H9 (cell line): ENCODE results near the gene ZNF775. TPM values are rescaled to one million over a fixed set of nuclear protein-coding genes. Genes with fewer than 3 reads are reported as not detected.

Experiments
- DNase-seq: peaks from one replicate; pipeline ENCODE4 v3.0.0-alpha.2; 2017
- H2AFZ ChIP-seq: one replicate; pipeline ENCODE4 v1.6.1; 2013; ENCODE audit warnings: mild to moderate bottlenecking, low read length, control low read depth, moderate library complexity
- H2AK5ac ChIP-seq: 2 replicates; pipeline ENCODE4 v1.6.1; 2013; ENCODE audit warnings: low read length, control low read depth, mixed read lengths; ENCODE audit not compliant: insufficient read length
- H2BK120ac ChIP-seq: one replicate; pipeline ENCODE4 v1.6.1; 2013; ENCODE audit warnings: low read depth, mild to moderate bottlenecking, low read length, control low read depth, inconsistent platforms; ENCODE audit not compliant: poor library complexity, severe bottlenecking
- H2BK12ac ChIP-seq: 2 replicates; pipeline ENCODE4 v1.6.1; 2013; ENCODE audit warnings: low read length, control low read depth, mixed read lengths, low read depth; ENCODE audit not compliant: insufficient read length
- H2BK15ac ChIP-seq: 2 replicates; pipeline ENCODE4 v1.6.1; 2013; ENCODE audit warnings: low read depth, low read length, control low read depth
- H2BK20ac ChIP-seq: one replicate; pipeline ENCODE4 v1.6.1; 2013; ENCODE audit warnings: low read depth, mild to moderate bottlenecking, low read length, control low read depth, inconsistent platforms; ENCODE audit not compliant: poor library complexity, severe bottlenecking
- H2BK5ac ChIP-seq: 2 replicates; pipeline ENCODE4 v1.6.1; 2013; ENCODE audit warnings: low read length, control low read depth, mixed read lengths; ENCODE audit not compliant: insufficient read length
- H3K14ac ChIP-seq: 2 replicates; pipeline ENCODE4 v1.6.1; 2013; ENCODE audit warnings: low read length, control low read depth; ENCODE audit not compliant: insufficient read depth
- H3K18ac ChIP-seq: 2 replicates; pipeline ENCODE4 v1.6.1; 2013; ENCODE audit warnings: low read depth, mild to moderate bottlenecking, mixed read lengths, low read length, control low read depth; ENCODE audit not compliant: insufficient read length
- H3K23ac ChIP-seq: 2 replicates; pipeline ENCODE4 v1.6.1; 2013; ENCODE audit warnings: low read length, control low read depth, mixed read lengths, low read depth; ENCODE audit not compliant: insufficient read length
- H3K23me2 ChIP-seq: 2 replicates; pipeline ENCODE4 v1.6.1; 2013; ENCODE audit warnings: low read depth, mild to moderate bottlenecking, mixed read lengths, low read length, control low read depth; ENCODE audit not compliant: insufficient read length, poor library complexity, severe bottlenecking
- H3K27ac ChIP-seq: 2 replicates; pipeline ENCODE4 v1.5.1; 2013; ENCODE audit warnings: low read length, control low read depth, mixed read lengths, low read depth; ENCODE audit not compliant: insufficient read length
- H3K27me3 ChIP-seq: 2 replicates; pipeline ENCODE4 v1.6.1; 2013; ENCODE audit warnings: low read length, control low read depth, inconsistent platforms; ENCODE audit not compliant: insufficient read depth
- H3K4ac ChIP-seq: 2 replicates; pipeline ENCODE4 v1.6.1; 2013; ENCODE audit warnings: low read depth, mild to moderate bottlenecking, control low read depth, inconsistent platforms, low read length, moderate library complexity
- H3K4me1 ChIP-seq: 2 replicates; pipeline ENCODE4 v1.6.1; 2013; ENCODE audit warnings: low read length, control low read depth, inconsistent platforms; ENCODE audit not compliant: insufficient read depth
- H3K4me2 ChIP-seq: 2 replicates; pipeline ENCODE4 v1.6.1; 2013; ENCODE audit warnings: low read length, control low read depth, mixed read lengths; ENCODE audit not compliant: insufficient read length, insufficient read depth
- H3K56ac ChIP-seq: 2 replicates; pipeline ENCODE4 v1.6.1; 2013; ENCODE audit warnings: low read depth, mild to moderate bottlenecking, mixed read lengths, low read length, control low read depth; ENCODE audit not compliant: insufficient read length
- H3K79me1 ChIP-seq: 2 replicates; pipeline ENCODE4 v1.6.1; 2013; ENCODE audit warnings: low read depth, mild to moderate bottlenecking, moderate library complexity, low read length, control low read depth, inconsistent platforms; ENCODE audit not compliant: insufficient read depth, poor library complexity, severe bottlenecking
- H3K79me2 ChIP-seq: 2 replicates; pipeline ENCODE4 v1.6.1; 2013; ENCODE audit warnings: low read length, control low read depth, inconsistent platforms; ENCODE audit not compliant: insufficient read depth
- H3K9ac ChIP-seq: 2 replicates; pipeline ENCODE4 v1.6.1; 2013; ENCODE audit warnings: low read length, control low read depth, mixed read lengths; ENCODE audit not compliant: insufficient read length; ENCODE audit errors: extremely low read depth
- H3K9me3 ChIP-seq: one replicate; pipeline ENCODE4 v1.6.1; 2013; ENCODE audit warnings: low read depth, low read length, inconsistent platforms; ENCODE audit not compliant: control insufficient read depth
- H3T11ph ChIP-seq: one replicate; pipeline ENCODE4 v1.6.1; 2013; ENCODE audit warnings: mild to moderate bottlenecking, low read length, control low read depth, inconsistent platforms
- H4K20me1 ChIP-seq: one replicate; pipeline ENCODE4 v1.6.1; 2013; ENCODE audit not compliant: control insufficient read depth, insufficient read length, insufficient read depth
- H4K5ac ChIP-seq: 2 replicates; pipeline ENCODE4 v1.6.1; 2013; ENCODE audit warnings: low read depth, mild to moderate bottlenecking, mixed read lengths, low read length, control low read depth; ENCODE audit not compliant: insufficient read length
- H4K8ac ChIP-seq: replicated peaks from 2 replicates; pipeline ENCODE4 v1.6.1; 2013; ENCODE audit warnings: low read length, control low read depth, mixed read lengths, low read depth; ENCODE audit not compliant: insufficient read length
- H4K91ac ChIP-seq: 2 replicates; pipeline ENCODE4 v1.6.1; 2013; ENCODE audit warnings: low read depth, mild to moderate bottlenecking, moderate library complexity, mixed read lengths, low read length, control low read depth; ENCODE audit not compliant: insufficient read length
- H3K27ac Mint-ChIP-seq, 3 experiments: 2 replicates in 2 of 3; 3 replicates in 1 of 3; pipeline ENCODE4 v1.8.0; 2020 to 2021; ENCODE audit warnings: mixed read lengths in 3 of 3, mild to moderate bottlenecking in 1 of 3, moderate library complexity in 1 of 3
- H3K27me3 Mint-ChIP-seq: 2 replicates; pipeline ENCODE4 v1.8.0; 2021; ENCODE audit warnings: low read depth, mild to moderate bottlenecking, moderate library complexity, mixed read lengths
- H3K36me3 Mint-ChIP-seq, 3 experiments: 2 replicates in 2 of 3; 3 replicates in 1 of 3; pipeline ENCODE4 v1.8.0; 2020 to 2021; ENCODE audit warnings: low read depth in 3 of 3, mixed read lengths in 3 of 3; ENCODE audit not compliant: insufficient read depth in 1 of 3
- H3K4me1 Mint-ChIP-seq, 2 experiments: 2 replicates each; pipeline ENCODE4 v1.8.0; 2020; ENCODE audit warnings: mixed read lengths in 2 of 2
- H3K4me3 Mint-ChIP-seq, 2 experiments: 2 replicates in 1 of 2; 3 replicates in 1 of 2; pipeline ENCODE4 v1.8.0; 2020 to 2021; ENCODE audit warnings: mild to moderate bottlenecking in 2 of 2, mixed read lengths in 2 of 2, moderate library complexity in 1 of 2
- H3K9me3 Mint-ChIP-seq, 2 experiments: 2 replicates in 1 of 2; 3 replicates in 1 of 2; pipeline ENCODE4 v1.8.0; 2020; ENCODE audit warnings: mild to moderate bottlenecking in 2 of 2, mixed read lengths in 2 of 2, moderate library complexity in 1 of 2
- WGBS: extraction: QIAGEN DNeasy Blood & Tissue Kit; methylation state at CpG from one replicate; pipeline ENCODE4 v1.1.7; 2013; ENCODE audit warnings: missing lambda C conversion rate, low lambda C conversion rate, mixed read lengths; ENCODE audit not compliant: insufficient read length; ENCODE audit errors: extremely low coverage; 5-methylcytosine and 5-hydroxymethylcytosine counted together
- total RNA-seq: library from RNA; stranded (reverse); gene quantifications from 2 replicates; pipeline ENCODE4 v1.2.1, GENCODE V29; 2021
- TF ChIP-seq, protein P1 (sequence below): fragments of 200-600 bp; sonication (generic); conservative IDR thresholded peaks from 3 replicates; pipeline ENCODE4 v1.8.0; 2021; ENCODE audit warnings: antibody characterized with exemption, mild to moderate bottlenecking

ZNF775 gene
- total RNA-seq, 1 experiment from 2014 or later = 10.5 TPM

DNA sequence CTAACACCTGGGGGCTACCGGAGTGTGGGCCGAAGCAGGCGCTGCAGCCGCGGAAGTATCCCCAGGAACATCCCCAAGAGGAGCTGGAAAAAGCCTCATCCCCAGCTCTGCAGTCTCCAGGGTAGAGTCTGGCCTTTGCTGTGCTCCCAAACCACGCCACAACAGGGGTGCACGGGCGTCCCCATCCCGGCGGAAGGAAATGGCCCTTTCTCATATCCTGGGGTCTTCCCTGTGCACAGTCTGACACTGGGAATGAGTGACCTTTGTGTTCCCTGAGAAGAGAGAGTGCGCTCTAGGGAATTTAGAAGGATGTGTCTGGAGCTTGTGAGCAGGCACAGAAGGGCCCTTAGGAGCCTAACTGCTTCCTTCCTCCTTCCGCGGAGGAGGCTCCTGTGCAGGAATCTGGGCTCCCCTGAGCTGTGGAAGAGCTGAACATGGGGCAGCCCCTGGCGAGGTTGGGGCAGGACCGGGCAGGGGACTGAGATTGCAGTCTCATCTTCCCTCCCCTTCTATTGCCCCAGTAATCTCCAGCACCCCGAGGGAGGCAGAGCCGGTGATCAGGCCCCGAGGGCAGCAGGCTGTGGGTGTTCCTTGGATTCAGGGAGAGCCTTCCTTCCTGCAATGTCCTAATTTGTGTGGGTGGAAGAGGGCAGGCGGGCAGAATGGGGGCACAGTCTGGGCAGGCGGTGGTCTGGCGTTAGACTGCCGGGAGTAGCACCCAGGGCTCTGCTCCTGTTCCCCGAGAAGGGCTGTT lies 9.2 kb upstream of the ZNF775 start:
- peaks cover 3% of the 10 kb centered on the region; the same call in 1 of the 2 replicates for H3K4me1 ChIP-seq
- H3K23ac ChIP-seq = no peak overlapping the region
- H3K4ac ChIP-seq = no peak overlapping the region
- WGBS = no CpG with 5 or more reads among the region's 23 CpGs
- no peak overlapping the region for H3T11ph ChIP-seq
- H2AK5ac ChIP-seq = no peak overlapping the region
- H4K8ac ChIP-seq = no peak overlapping the region
- DNase-seq = no peak
- no peak overlapping the region for H3K27ac ChIP-seq
- H4K5ac ChIP-seq = no peak overlapping the region
- peaks cover 16% of the 10 kb centered on the region for H3K23me2 ChIP-seq
- TF ChIP-seq, protein P1, sequence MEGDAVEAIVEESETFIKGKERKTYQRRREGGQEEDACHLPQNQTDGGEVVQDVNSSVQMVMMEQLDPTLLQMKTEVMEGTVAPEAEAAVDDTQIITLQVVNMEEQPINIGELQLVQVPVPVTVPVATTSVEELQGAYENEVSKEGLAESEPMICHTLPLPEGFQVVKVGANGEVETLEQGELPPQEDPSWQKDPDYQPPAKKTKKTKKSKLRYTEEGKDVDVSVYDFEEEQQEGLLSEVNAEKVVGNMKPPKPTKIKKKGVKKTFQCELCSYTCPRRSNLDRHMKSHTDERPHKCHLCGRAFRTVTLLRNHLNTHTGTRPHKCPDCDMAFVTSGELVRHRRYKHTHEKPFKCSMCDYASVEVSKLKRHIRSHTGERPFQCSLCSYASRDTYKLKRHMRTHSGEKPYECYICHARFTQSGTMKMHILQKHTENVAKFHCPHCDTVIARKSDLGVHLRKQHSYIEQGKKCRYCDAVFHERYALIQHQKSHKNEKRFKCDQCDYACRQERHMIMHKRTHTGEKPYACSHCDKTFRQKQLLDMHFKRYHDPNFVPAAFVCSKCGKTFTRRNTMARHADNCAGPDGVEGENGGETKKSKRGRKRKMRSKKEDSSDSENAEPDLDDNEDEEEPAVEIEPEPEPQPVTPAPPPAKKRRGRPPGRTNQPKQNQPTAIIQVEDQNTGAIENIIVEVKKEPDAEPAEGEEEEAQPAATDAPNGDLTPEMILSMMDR = no peak
- H3K79me1 ChIP-seq = peaks cover 7% of the 10 kb centered on the region
- Mint-ChIP-seq H3K27me3 (no peaks in the 10 kb centered on the region; the same call in none of the 2 replicates), H3K9me3 (no peaks in the 10 kb centered on the region), H3K36me3 (peaks cover 28 to 47% (median 43%) of the 10 kb centered on the region in 3 experiments; a peak in 6 of 7 replicates), H3K27ac (peak overlapping the region; percentile 98 to 100 (median 99)), H3K4me3 (peak overlapping the region; percentile 94 to 96), H3K4me1 (peaks cover 41 to 55% of the 10 kb centered on the region in 2 experiments)
- no peak overlapping the region for H2BK5ac ChIP-seq
- H2BK20ac ChIP-seq = no peak overlapping the region
- H3K4me2 ChIP-seq = peak overlapping the region; percentile 68
- H2AFZ ChIP-seq = no peak overlapping the region
- peak overlapping the region; percentile 73 for H3K9ac ChIP-seq
- H2BK15ac ChIP-seq = no peak overlapping the region
- no peaks in the 10 kb centered on the region for H3K9me3 ChIP-seq
- no peak overlapping the region for H4K91ac ChIP-seq
- H3K14ac ChIP-seq = peak overlapping the region; percentile 74
- H3K79me2 ChIP-seq = peaks cover 12% of the 10 kb centered on the region; the same call in 1 of the 2 replicates
- peak overlapping the region; percentile 48 for H3K18ac ChIP-seq
- H3K56ac ChIP-seq = no peak overlapping the region
- H2BK12ac ChIP-seq = no peak overlapping the region
- H2BK120ac ChIP-seq = no peak overlapping the region
- no peaks in the 10 kb centered on the region for H3K27me3 ChIP-seq
- H4K20me1 ChIP-seq = no peaks in the 10 kb centered on the region
